ENCODE data around the gene HENMT1. TPM values are rescaled to one million over a fixed set of nuclear protein-coding genes. Genes with fewer than 3 reads are reported as not detected.

HENMT1 gene
- 1.7 and 2.4 TPM in 2 replicates for total RNA-seq

GRCh38 chr1:108661030-108661609 lies at the start of gene HENMT1:
Gene HENMT1 (minus strand): TSS chr1:108661093. CDS start chr1:108659884, 1,209 bp downstream.

GRCh38 chr1:108691942-108692723 lies 31.2 kb upstream of the HENMT1 start, which contains the start of gene PRPF38B:
Gene PRPF38B (plus strand): TSS chr1:108692310. CDS start chr1:108692592, 282 bp downstream.

Other genes with a start within 250 kb of the HENMT1 start
- gene NBPF6, start 210.8 kb downstream of the HENMT1 start, total RNA-seq: not detected in 2 replicates
- gene EEIG2, start 101.0 kb downstream of the HENMT1 start, total RNA-seq: 20.0 and 27.8 TPM in 2 replicates
- gene PRPF38B, start 31.2 kb upstream of the HENMT1 start, total RNA-seq: 11.7 and 16.0 TPM in 2 replicates
- gene FNDC7, start 51.8 kb upstream of the HENMT1 start, total RNA-seq: 0.12 TPM in 1 of 2 replicates, not detected in the other
- gene STXBP3, start 85.6 kb upstream of the HENMT1 start, total RNA-seq: 59.9 and 89.6 TPM in 2 replicates
- gene AKNAD1, start 196.0 kb upstream of the HENMT1 start, total RNA-seq: not detected in 2 replicates
- 32.0 and 73.8 TPM in 2 replicates for gene GPSM2, start 215.9 kb upstream of the HENMT1 start, total RNA-seq